Hepatocyte (in vitro differentiated cells): Measurements from ENCODE around the gene SGTA. TPM values are rescaled to one million over a fixed set of nuclear protein-coding genes. Genes with fewer than 3 reads are reported as not detected.
A peak's percentile ranks its signal among the peaks of the same experiment; 100 is the strongest.

Experiments
- DNase-seq: peaks from one replicate; pipeline ENCODE4 v3.0.0-alpha.2; 2016; ENCODE audit warnings: low spot score
- H2AFZ ChIP-seq: fragments of 200-600 bp; sonication (generic); 2 replicates; pipeline ENCODE4 v1.6.0; 2016; ENCODE audit warnings: antibody characterized with exemption, mild to moderate bottlenecking
- H3K27ac ChIP-seq: fragments of 200-600 bp; sonication (generic); 2 replicates; pipeline ENCODE4 v1.5.1; 2016; ENCODE audit warnings: mild to moderate bottlenecking
- H3K27me3 ChIP-seq: fragments of 200-600 bp; sonication (generic); 2 replicates; pipeline ENCODE4 v1.6.1; 2016
- H3K36me3 ChIP-seq: fragments of 200-600 bp; sonication (generic); replicated peaks from 2 replicates; pipeline ENCODE4 v1.5.1; 2016; ENCODE audit warnings: low read depth; ENCODE audit not compliant: insufficient read depth
- H3K4me1 ChIP-seq: fragments of 200-600 bp; sonication (generic); 2 replicates; pipeline ENCODE4 v1.5.1; 2016; ENCODE audit warnings: mild to moderate bottlenecking, moderate library complexity; ENCODE audit not compliant: insufficient read depth
- H3K4me2 ChIP-seq: fragments of 200-600 bp; sonication (generic); 2 replicates; pipeline ENCODE4 v1.6.0; 2016
- H3K4me3 ChIP-seq: fragments of 200-600 bp; sonication (generic); 2 replicates; pipeline ENCODE4 v1.5.1; 2016; ENCODE audit warnings: mild to moderate bottlenecking
- H3K79me2 ChIP-seq: fragments of 200-600 bp; sonication (generic); 2 replicates; pipeline ENCODE4 v1.6.0; 2017; ENCODE audit warnings: mild to moderate bottlenecking
- H3K9me2 ChIP-seq: fragments of 200-600 bp; sonication (generic); replicated peaks from 2 replicates; pipeline ENCODE4 v1.6.0; 2017; ENCODE audit warnings: mild to moderate bottlenecking; ENCODE audit not compliant: insufficient read depth
- H3K9me3 ChIP-seq: fragments of 200-600 bp; sonication (generic); 2 replicates; pipeline ENCODE4 v1.5.1; 2016; ENCODE audit warnings: low read depth, mild to moderate bottlenecking
- H4K20me1 ChIP-seq: fragments of 200-600 bp; sonication (generic); 2 replicates; pipeline ENCODE4 v1.6.0; 2016; ENCODE audit warnings: mild to moderate bottlenecking; ENCODE audit not compliant: insufficient read depth, poor library complexity, severe bottlenecking
- CTCF ChIP-seq: fragments of 200-600 bp; sonication (generic); IDR thresholded peaks from 2 replicates; pipeline ENCODE4 v1.5.1; 2016; ENCODE audit warnings: antibody characterized with exemption, mild to moderate bottlenecking; ENCODE audit not compliant: poor library complexity
- EZH2 ChIP-seq: fragments of 200-600 bp; sonication (generic); IDR thresholded peaks from 2 replicates; pipeline ENCODE4 v1.6.1; 2016; ENCODE audit warnings: antibody characterized with exemption, mild to moderate bottlenecking, borderline replicate concordance
- EZH2phosphoT487 ChIP-seq: fragments of 200-600 bp; sonication (generic); IDR thresholded peaks from one replicate; pipeline ENCODE4 v1.6.1; 2018; ENCODE audit warnings: antibody characterized with exemption, mild to moderate bottlenecking, low read depth, moderate library complexity; ENCODE audit not compliant: unreplicated experiment, severe bottlenecking
- WGBS: methylation state at CpG from one replicate; pipeline ENCODE4 v1.1.6; 2016; ENCODE audit warnings: low lambda C conversion rate; ENCODE audit errors: missing lambda C conversion rate; 5-methylcytosine and 5-hydroxymethylcytosine counted together
- polyA plus RNA-seq: library from polyadenylated mRNA; unstranded; fragments of >200 nt; fragmentation: Nextera tagmentation; extraction: Ambion mirVana; gene quantifications from 2 replicates; pipeline ENCODE4 v1.2.1, GENCODE V29; 2016
- total RNA-seq: library from RNA; depleted of rRNA; stranded (reverse); fragments of >200 nt; gene quantifications from 2 replicates; pipeline ENCODE4 v1.2.3, GENCODE V29; 2014

Gene SGTA
- total and polyA plus RNA-seq, 2 experiments from 2014 or later: 37.4 to 62.8 TPM

- H3K4me2 ChIP-seq: no peak overlapping the region
- H3K79me2 ChIP-seq: no peaks in the 10 kb centered on the region
- no peaks in the 10 kb centered on the region for H3K9me3 ChIP-seq
- no peak overlapping the region for H3K4me3 ChIP-seq
- no peak for DNase-seq
- no peaks in the 10 kb centered on the region for H3K9me2 ChIP-seq
- peaks cover 43% of the 10 kb centered on the region for H3K27me3 ChIP-seq
- no peaks in the 10 kb centered on the region for H3K36me3 ChIP-seq
- 73% methylated on average over 7 of the region's 7 CpGs for WGBS
- no peak overlapping the region for H2AFZ ChIP-seq
- no peak for TF ChIP-seq EZH2phosphoT487
- no peak for TF ChIP-seq CTCF
- no peak for TF ChIP-seq EZH2
- H3K4me1 ChIP-seq: peaks cover 5% of the 10 kb centered on the region
- no peaks in the 10 kb centered on the region for H4K20me1 ChIP-seq
- H3K27ac ChIP-seq: no peak overlapping the region
Measured at GRCh38 chr19:2724148-2724557, 58.9 kb downstream of the SGTA start.

GRCh38 chr19:2723747-2724146, 59.3 kb downstream of the SGTA start:
- Histone ChIP-seq H2AFZ (no peak overlapping the region), H3K27me3 (peaks cover 43% of the 10 kb centered on the region)
- no peak for TF ChIP-seq CTCF
- TF ChIP-seq EZH2: no peak

GRCh38 chr19:2723345-2723715, 59.7 kb downstream of the SGTA start:
- H3K9me2 ChIP-seq: no peaks in the 10 kb centered on the region
- no peak overlapping the region for H3K4me2 ChIP-seq
- TF ChIP-seq EZH2phosphoT487 (no peak), CTCF (no peak), EZH2 (no peak)
- no peak for DNase-seq
- H3K36me3 ChIP-seq: no peaks in the 10 kb centered on the region
- no peak overlapping the region for H3K4me3 ChIP-seq
- peaks cover 5% of the 10 kb centered on the region for H3K4me1 ChIP-seq
- H3K9me3 ChIP-seq: no peaks in the 10 kb centered on the region
- no peak overlapping the region for H2AFZ ChIP-seq
- no peaks in the 10 kb centered on the region for H3K79me2 ChIP-seq
- peaks cover 43% of the 10 kb centered on the region for H3K27me3 ChIP-seq
- H3K27ac ChIP-seq: no peak overlapping the region
- 88% methylated on average over 13 of the region's 13 CpGs for WGBS
- no peaks in the 10 kb centered on the region for H4K20me1 ChIP-seq

More at GRCh38 chr19:2723747-2724146, 59.3 kb downstream of the SGTA start:
- H3K79me2 ChIP-seq: no peaks in the 10 kb centered on the region
- no peak overlapping the region for H3K4me3 ChIP-seq
- H3K9me2 ChIP-seq: no peaks in the 10 kb centered on the region
- no peak overlapping the region for H3K4me2 ChIP-seq
- peaks cover 5% of the 10 kb centered on the region for H3K4me1 ChIP-seq
- H4K20me1 ChIP-seq: no peaks in the 10 kb centered on the region
- 82% methylated on average over 14 of the region's 14 CpGs for WGBS
- no peak overlapping the region for H3K27ac ChIP-seq
- DNase-seq: no peak
- H3K36me3 ChIP-seq: no peaks in the 10 kb centered on the region
- no peaks in the 10 kb centered on the region for H3K9me3 ChIP-seq

GRCh38 chr19:2722541-2723344, 60.3 kb downstream of the SGTA start:
- Histone ChIP-seq H3K27me3 (peaks cover 40% of the 10 kb centered on the region), H2AFZ (no peak overlapping the region)

More at GRCh38 chr19:2722541-2723344, 60.3 kb downstream of the SGTA start:
- H3K9me3 ChIP-seq: no peaks in the 10 kb centered on the region
- no peaks in the 10 kb centered on the region for H3K79me2 ChIP-seq
- H3K4me2 ChIP-seq: no peak overlapping the region
- peak; percentile 64 for DNase-seq
- no peaks in the 10 kb centered on the region for H3K36me3 ChIP-seq
- peaks cover 5% of the 10 kb centered on the region for H3K4me1 ChIP-seq
- no peak overlapping the region for H3K27ac ChIP-seq
- H3K4me3 ChIP-seq: no peak overlapping the region
- TF ChIP-seq EZH2phosphoT487 (no peak), EZH2 (no peak), CTCF (no peak)
- no peaks in the 10 kb centered on the region for H4K20me1 ChIP-seq
- no peaks in the 10 kb centered on the region for H3K9me2 ChIP-seq
- 76% methylated on average over 28 of the region's 28 CpGs for WGBS
